Parathyroid adenoma (tissue), 2 donors: ENCODE measurements around the gene OR8D2.

Experiments used
- H2AFZ ChIP-seq: fragments of 300-600 bp; sonication (generic); one replicate; pipeline ENCODE4 v1.7.0; 2017; ENCODE audit warnings: antibody characterized with exemption, mild to moderate bottlenecking
- H3K27ac ChIP-seq: fragments of 300-600 bp; sonication (generic); one replicate; pipeline ENCODE4 v1.7.0; 2017
- H3K27me3 ChIP-seq: fragments of 300-600 bp; sonication (generic); one replicate; pipeline ENCODE4 v1.7.0; 2017; ENCODE audit warnings: low read length; ENCODE audit not compliant: control insufficient read depth, insufficient read depth
- H3K36me3 ChIP-seq: fragments of 300-600 bp; sonication (generic); one replicate; pipeline ENCODE4 v1.7.0; 2017; ENCODE audit warnings: low read length; ENCODE audit not compliant: control insufficient read depth, insufficient read depth
- H3K4me1 ChIP-seq: fragments of 300-600 bp; sonication (generic); one replicate; pipeline ENCODE4 v1.7.0; 2017; ENCODE audit warnings: control low read depth
- H3K4me2 ChIP-seq: fragments of 300-600 bp; sonication (generic); one replicate; pipeline ENCODE4 v1.7.0; 2017; ENCODE audit warnings: low read length
- H3K4me3 ChIP-seq: fragments of 300-600 bp; sonication (generic); one replicate; pipeline ENCODE4 v1.7.0; 2017; ENCODE audit warnings: low read depth, low read length
- H3K79me2 ChIP-seq: fragments of 300-600 bp; sonication (generic); one replicate; pipeline ENCODE4 v1.7.0; 2017; ENCODE audit warnings: control low read depth
- H3K9ac ChIP-seq: fragments of 300-600 bp; sonication (generic); one replicate; pipeline ENCODE4 v1.7.0; 2017; ENCODE audit warnings: mild to moderate bottlenecking
- H3K9me3 ChIP-seq: fragments of 300-600 bp; sonication (generic); one replicate; pipeline ENCODE4 v1.7.0; 2017; ENCODE audit warnings: low read length; ENCODE audit not compliant: control insufficient read depth
- CTCF ChIP-seq: fragments of 300-600 bp; sonication (generic); IDR thresholded peaks from one replicate; pipeline ENCODE4 v1.7.0; 2017; ENCODE audit warnings: antibody characterized with exemption, mild to moderate bottlenecking
- donor health status: primary hyperparathyroidism.

Gene OR8D2

GRCh38 chr11:124322356-124322755 lies 2.4 kb upstream of the OR8D2 start:
- Histone ChIP-seq H3K9me3 (no peaks in the 10 kb centered on the region), H3K79me2 (no peaks in the 10 kb centered on the region), H3K9ac (no peak overlapping the region), H3K27ac (no peak overlapping the region), H3K4me3 (no peak overlapping the region), H3K27me3 (no peaks in the 10 kb centered on the region), H2AFZ (no peak overlapping the region), H3K4me2 (no peak overlapping the region), H3K4me1 (no peaks in the 10 kb centered on the region), H3K36me3 (no peaks in the 10 kb centered on the region)
- no peak for TF ChIP-seq CTCF

GRCh38 chr11:124315052-124315451 lies 4.9 kb downstream of the OR8D2 start:
- TF ChIP-seq CTCF, result no peak
- Histone ChIP-seq H3K4me1 (no peaks in the 10 kb centered on the region), H3K9me3 (no peaks in the 10 kb centered on the region), H3K9ac (no peak overlapping the region), H3K27me3 (no peaks in the 10 kb centered on the region), H3K79me2 (no peaks in the 10 kb centered on the region), H3K36me3 (no peaks in the 10 kb centered on the region), H3K27ac (no peak overlapping the region), H3K4me2 (no peak overlapping the region), H3K4me3 (no peak overlapping the region), H2AFZ (no peak overlapping the region)

- Histone ChIP-seq H3K27me3 (no peaks in the 10 kb centered on the region), H3K4me2 (no peak within 1 kb of the TSS), H3K27ac (no peak within 1 kb of the TSS), H2AFZ (no peak within 1 kb of the TSS), H3K79me2 (no peaks in the 10 kb centered on the region), H3K9me3 (no peaks in the 10 kb centered on the region), H3K4me1 (no peaks in the 10 kb centered on the region), H3K36me3 (no peaks in the 10 kb centered on the region), H3K9ac (no peak within 1 kb of the TSS), H3K4me3 (no peak within 1 kb of the TSS)
- TF ChIP-seq CTCF, result no peak
Measured at GRCh38 chr11:124313849-124314248, 6.1 kb downstream of the OR8D2 start, which contains the start of gene OR8D1. OR8D1 (minus strand) TSS chr11:124313949; CDS start chr11:124310766, 3,183 bp downstream.

GRCh38 chr11:124313131-124313530 lies 6.9 kb downstream of the OR8D2 start:
- no peaks in the 10 kb centered on the region for H3K36me3 ChIP-seq
- H2AFZ ChIP-seq, result no peak overlapping the region
- H3K9ac ChIP-seq, result no peak overlapping the region
- H3K79me2 ChIP-seq, result no peaks in the 10 kb centered on the region
- H3K4me2 ChIP-seq, result no peak overlapping the region
- H3K4me3 ChIP-seq, result no peak overlapping the region
- H3K27ac ChIP-seq, result no peak overlapping the region
- TF ChIP-seq CTCF, result no peak
- H3K4me1 ChIP-seq, result no peaks in the 10 kb centered on the region
- H3K9me3 ChIP-seq, result no peaks in the 10 kb centered on the region
- no peaks in the 10 kb centered on the region for H3K27me3 ChIP-seq

GRCh38 chr11:124311670-124312069 lies 8.3 kb downstream of the OR8D2 start:
- H3K4me3 ChIP-seq, result no peak overlapping the region
- no peak overlapping the region for H3K4me2 ChIP-seq
- no peaks in the 10 kb centered on the region for H3K27me3 ChIP-seq
- H3K4me1 ChIP-seq, result no peaks in the 10 kb centered on the region
- TF ChIP-seq CTCF, result no peak
- no peaks in the 10 kb centered on the region for H3K79me2 ChIP-seq
- H2AFZ ChIP-seq, result no peak overlapping the region
- no peaks in the 10 kb centered on the region for H3K9me3 ChIP-seq
- H3K36me3 ChIP-seq, result no peaks in the 10 kb centered on the region
- H3K27ac ChIP-seq, result no peak overlapping the region
- H3K9ac ChIP-seq, result no peak overlapping the region
